Measurements from ENCODE around the gene NFILZ. TPM values are rescaled to one million over a fixed set of nuclear protein-coding genes. Genes with fewer than 3 reads are reported as not detected.

Gene NFILZ
- total and polyA plus RNA-seq, 7 donors = not detected

- H3K27me3 ChIP-seq = peaks cover 0 to 11% (median 3%) of the 10 kb centered on the region in 3 donors
- H3K4me1 ChIP-seq = peaks cover 0 to 4% (median 2%) of the 10 kb centered on the region in 4 donors
- DNase-seq = peak; percentile 72
- TF ChIP-seq CTCF (IDR thresholded peaks at IDR 0.05) = peak; percentile 43 to 99 (median 92)
- TF ChIP-seq POLR2AphosphoS5 (IDR thresholded peaks at IDR 0.05) = no peak
- TF ChIP-seq EP300 (IDR thresholded peaks at IDR 0.05) = no peak
- no peak for TF ChIP-seq POLR2A (IDR thresholded peaks at IDR 0.05)
- no peaks in the 10 kb centered on the region for H3K36me3 ChIP-seq
- H3K9me3 ChIP-seq = no peaks in the 10 kb centered on the region
- H3K4me3 ChIP-seq = peak overlapping the region in 1 of 4 donors; percentile 10
- intact Hi-C loops (cut with DNase I) = loop anchor here (1.0 kb wide), 1 partner anchor 426 kb away; no protein-coding TSS in a partner anchor
- H3K27ac ChIP-seq = no peak overlapping the region
- 5 to 6% methylated on average over 15 of the region's 15 CpGs for WGBS, 2 donors
Measured at GRCh38 chr19:8654591-8655339, 24.3 kb downstream of the NFILZ start.

- no peak overlapping the region for H3K27ac ChIP-seq
- no peak for DNase-seq
- H3K27me3 ChIP-seq = peaks cover 0 to 11% (median 8%) of the 10 kb centered on the region in 3 donors
- H3K4me3 ChIP-seq = no peak overlapping the region
- 54 to 58% methylated on average over 12 of the region's 12 CpGs for WGBS, 2 donors
- H3K4me1 ChIP-seq = peaks cover 0 to 4% (median 2%) of the 10 kb centered on the region in 4 donors
- no peaks in the 10 kb centered on the region for H3K36me3 ChIP-seq
- intact Hi-C loops (cut with DNase I) = no loop called here
- TF ChIP-seq EP300 (IDR thresholded peaks at IDR 0.05) = no peak
- TF ChIP-seq CTCF (IDR thresholded peaks at IDR 0.05) = no peak
- no peak for TF ChIP-seq POLR2AphosphoS5 (IDR thresholded peaks at IDR 0.05)
- no peak for TF ChIP-seq POLR2A (IDR thresholded peaks at IDR 0.05)
- H3K9me3 ChIP-seq = no peaks in the 10 kb centered on the region
Measured at GRCh38 chr19:8655340-8655709, 24.9 kb downstream of the NFILZ start.

GRCh38 chr19:8657869-8658268 lies 27.4 kb downstream of the NFILZ start:
- no peaks in the 10 kb centered on the region for H3K36me3 ChIP-seq
- no peak for DNase-seq
- H3K27me3 ChIP-seq = peaks cover 0 to 17% (median 8%) of the 10 kb centered on the region in 3 donors
- 77 to 84% methylated on average over 5 of the region's 5 CpGs for WGBS, 2 donors
- TF ChIP-seq EP300 (IDR thresholded peaks at IDR 0.05) = no peak
- no peak for TF ChIP-seq POLR2AphosphoS5 (IDR thresholded peaks at IDR 0.05)
- no peak for TF ChIP-seq CTCF (IDR thresholded peaks at IDR 0.05)
- TF ChIP-seq POLR2A (IDR thresholded peaks at IDR 0.05) = no peak
- peaks cover 0 to 4% (median 2%) of the 10 kb centered on the region in 4 donors for H3K4me1 ChIP-seq
- no peak overlapping the region for H3K4me3 ChIP-seq
- no peaks in the 10 kb centered on the region for H3K9me3 ChIP-seq
- H3K27ac ChIP-seq = no peak overlapping the region
- intact Hi-C loops (cut with DNase I) = no loop called here

GRCh38 chr19:8659905-8660304 lies 29.5 kb downstream of the NFILZ start:
- no peak overlapping the region for H3K27ac ChIP-seq
- no peak overlapping the region for H3K4me3 ChIP-seq
- intact Hi-C loops (cut with DNase I) = no loop called here
- H3K27me3 ChIP-seq = peaks cover 0 to 36% (median 8%) of the 10 kb centered on the region in 3 donors
- WGBS, 2 donors = 77 to 83% methylated on average over 7 of the region's 7 CpGs
- no peak for TF ChIP-seq EP300 (IDR thresholded peaks at IDR 0.05)
- no peak for TF ChIP-seq POLR2AphosphoS5 (IDR thresholded peaks at IDR 0.05)
- TF ChIP-seq CTCF (IDR thresholded peaks at IDR 0.05) = no peak
- TF ChIP-seq POLR2A (IDR thresholded peaks at IDR 0.05) = no peak
- no peaks in the 10 kb centered on the region for H3K36me3 ChIP-seq
- DNase-seq = no peak
- no peaks in the 10 kb centered on the region for H3K9me3 ChIP-seq
- H3K4me1 ChIP-seq = peaks cover 0 to under 1% (median 0%) of the 10 kb centered on the region in 4 donors
